Activated naive CD4-positive, alpha-beta T cell treated with anti-CD3 and anti-CD28 coated beads, Interleukin-2, amount 50 U/mL, for 16 hours (primary cell): ENCODE results near the gene TTC34.
"Not testable (repeated sequence)": the region's sequence is repeated elsewhere in the genome, so short reads cannot be mapped to it uniquely, and the experiment has no call there.

ENCODE experiments used
- DNase-seq: peaks from one replicate; pipeline ENCODE4 v3.0.0-alpha.2; 2020

TTC34 gene

DNA sequence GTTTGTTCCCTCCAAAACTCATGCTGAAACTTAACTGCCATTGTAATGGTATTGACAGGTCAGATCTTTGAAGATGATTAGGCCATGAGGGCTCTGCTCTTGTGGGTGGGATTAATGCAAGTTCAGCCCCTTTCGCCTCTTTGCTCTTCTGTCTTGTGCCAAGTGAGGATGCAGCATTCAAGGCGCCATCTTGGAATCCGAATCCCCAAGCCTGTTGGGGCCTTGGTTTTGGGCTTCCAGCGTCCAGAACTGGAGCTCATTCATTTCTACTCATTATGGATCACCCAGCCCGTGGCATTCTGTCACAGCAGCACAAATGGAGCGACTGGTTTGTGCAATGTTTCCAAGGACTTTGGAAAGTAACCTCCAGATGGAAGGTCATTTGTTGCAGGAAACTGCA is 5.6 kb downstream of the TTC34 start:
- no peak for DNase-seq

DNA sequence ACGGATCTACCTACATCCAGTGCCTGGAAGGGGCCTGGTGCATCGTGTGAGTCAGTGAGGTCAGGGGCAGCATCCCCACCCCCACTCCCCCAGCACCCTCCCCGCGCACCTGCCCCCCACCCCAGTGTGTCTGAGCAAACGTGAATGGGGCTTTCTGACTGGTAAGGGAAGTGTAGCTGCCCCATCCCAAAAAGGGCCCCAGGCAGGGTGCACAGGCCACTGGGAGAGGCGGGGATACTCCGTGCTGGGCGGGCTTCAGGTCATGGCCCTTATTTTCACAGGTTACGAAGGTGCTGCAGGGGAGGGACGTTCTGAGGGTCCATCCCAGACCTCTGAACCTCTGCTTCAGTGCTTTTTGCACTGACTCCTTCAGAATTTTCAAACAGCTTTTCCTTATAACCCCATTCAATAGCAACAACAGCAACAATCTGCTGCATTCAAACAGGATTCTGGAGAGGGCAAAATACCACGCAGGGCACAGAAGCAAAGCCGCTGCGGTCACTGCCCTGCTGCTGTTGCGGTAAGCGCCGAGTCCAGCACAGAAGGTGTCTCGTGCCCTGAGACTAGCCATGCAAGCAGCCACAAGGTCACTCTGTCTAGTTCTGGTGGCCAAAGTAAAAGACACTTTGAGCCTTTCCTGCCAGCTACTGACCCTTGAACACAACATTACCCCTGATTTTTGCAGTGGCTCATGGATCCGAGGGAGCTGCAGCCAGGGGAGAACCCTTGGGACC is 10.3 kb downstream of the TTC34 start:
- DNase-seq = no peak

DNA sequence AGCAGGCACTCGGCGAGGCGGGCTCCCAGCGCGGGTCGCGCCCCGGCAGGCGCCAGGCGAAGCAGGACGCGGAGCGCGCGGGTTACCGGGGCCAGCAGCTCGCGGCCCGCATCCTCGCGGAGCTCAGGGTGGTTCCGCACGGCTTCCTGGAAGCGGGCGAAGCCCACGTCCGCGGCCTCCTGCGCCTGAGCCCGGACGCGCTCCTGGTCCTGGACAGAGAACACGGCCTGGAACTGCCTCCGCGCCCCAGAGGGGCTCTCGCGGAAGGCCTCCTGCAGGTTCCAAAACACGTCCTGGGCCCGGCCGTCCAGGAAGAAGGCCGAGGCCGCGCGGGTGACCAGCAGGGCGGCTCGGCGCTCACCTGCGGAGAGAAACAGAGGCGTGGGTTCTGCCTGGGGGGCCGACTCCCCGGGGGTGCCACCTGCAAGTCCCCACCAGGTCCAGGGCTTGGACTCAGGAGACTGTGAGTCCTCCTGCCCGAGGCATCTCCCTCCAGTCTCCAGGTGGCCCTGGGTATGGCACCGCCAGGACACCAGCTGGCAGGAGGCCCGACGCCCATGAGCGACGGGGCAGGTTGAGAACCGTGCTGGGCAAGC is 11.4 kb downstream of the TTC34 start:
- DNase-seq = no peak

DNA sequence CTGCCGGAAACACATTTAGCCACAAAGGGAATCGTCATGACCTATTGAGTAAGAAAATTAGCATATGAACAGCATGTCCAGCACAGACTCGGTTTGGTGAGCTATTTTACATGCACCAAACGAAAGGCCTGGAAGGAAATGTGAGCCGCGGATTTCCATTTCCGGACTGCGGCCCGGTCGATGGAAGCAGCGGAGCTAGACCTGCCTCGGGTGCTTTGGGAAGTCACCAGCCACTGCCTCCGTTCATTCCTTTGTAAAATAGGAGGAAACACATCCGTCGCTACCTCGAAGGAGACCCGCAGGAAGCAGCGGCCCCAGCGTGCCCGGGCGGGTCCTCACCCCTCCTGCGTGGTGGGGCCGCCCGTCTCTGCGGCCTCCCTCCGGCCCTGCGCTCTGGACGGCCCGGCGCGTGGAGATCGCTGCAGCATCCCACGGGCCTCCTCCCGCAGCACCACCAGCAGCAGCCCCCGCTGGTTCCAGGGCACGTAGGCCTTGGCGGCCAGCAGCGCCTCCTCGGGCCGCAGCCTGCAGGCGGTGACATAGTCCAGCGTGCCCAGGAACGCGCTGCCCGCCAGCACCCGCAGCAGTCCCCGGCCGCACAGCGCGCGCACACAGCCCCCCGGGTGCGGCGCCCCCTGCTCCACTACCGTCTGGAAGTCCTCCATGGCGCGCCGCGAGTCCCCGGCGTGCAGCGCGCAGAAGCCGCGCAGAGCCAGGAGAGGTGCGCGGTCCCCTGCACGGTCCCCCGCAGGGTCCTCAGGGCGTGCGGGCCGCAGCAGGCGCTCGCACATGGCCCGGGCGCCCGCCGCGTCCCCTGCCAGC is 12.1 kb downstream of the TTC34 start:
- no peak for DNase-seq

DNA sequence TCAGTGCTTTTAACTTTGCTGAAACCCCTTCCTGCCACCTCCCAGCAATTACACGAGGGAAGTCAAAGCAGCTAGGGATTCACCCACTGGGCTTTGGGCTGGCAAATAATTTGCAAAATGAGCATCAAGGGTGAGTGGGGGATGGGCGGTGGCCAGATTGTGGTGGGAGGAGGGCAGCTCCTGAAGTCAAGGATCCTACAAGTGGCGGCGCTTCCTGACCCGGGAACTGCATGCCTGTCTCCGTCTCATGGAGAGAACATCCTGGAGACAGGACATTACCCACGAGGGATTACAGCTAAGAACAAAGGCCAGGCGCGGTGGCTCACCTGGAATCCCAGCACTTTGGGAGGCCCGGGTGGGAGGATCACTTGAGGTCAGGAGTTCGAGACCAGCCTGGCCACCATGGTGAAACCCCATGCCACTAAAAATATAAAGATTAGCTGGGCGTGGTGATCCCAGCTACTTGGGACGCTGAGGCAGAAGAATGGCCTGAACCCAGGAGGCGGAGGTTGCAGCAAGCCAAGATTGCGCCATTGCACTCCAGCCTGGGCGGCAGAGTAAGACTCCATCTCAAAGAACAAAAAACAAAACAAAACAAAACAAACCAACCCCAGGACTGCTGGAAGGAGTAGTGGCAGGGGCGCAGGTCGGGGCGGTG is 12.9 kb downstream of the TTC34 start:
- no peak for DNase-seq

DNA sequence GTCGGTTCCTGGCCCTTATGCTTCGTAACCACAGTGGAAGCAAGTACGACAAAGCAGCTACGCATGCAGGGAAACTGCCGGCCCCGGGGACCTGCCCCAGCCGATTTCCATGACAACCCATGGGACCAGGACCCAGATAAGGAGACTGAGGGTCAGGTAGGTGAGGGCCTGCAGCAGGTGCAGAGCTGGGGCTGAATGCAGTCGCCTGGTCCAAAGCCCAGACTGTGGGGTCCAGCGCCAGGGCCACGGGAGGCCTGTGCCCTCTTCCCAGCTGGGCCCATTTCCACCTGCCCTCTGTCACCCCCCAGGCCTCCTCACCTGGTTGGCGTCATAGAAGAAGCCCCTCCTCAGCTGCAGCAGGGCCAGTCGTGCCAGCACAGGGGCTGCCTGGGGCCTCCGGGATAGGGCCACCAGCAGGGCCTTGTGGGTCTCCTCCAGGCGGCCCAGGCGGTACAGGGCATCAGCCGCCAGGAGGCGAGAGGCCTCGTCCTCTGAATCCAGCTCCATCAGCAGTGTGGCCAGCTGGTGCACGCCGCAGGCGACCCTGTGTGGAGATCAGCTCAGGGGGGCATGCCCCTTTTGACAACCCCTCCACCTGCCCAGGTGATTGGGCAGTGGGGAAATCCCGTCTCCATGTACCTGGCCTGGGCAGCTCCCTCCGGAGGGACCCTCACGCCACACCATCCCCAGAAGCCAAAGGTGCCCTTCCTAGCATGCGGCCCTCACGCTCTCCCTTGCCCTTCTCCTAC is 14.2 kb downstream of the TTC34 start:
- no peak for DNase-seq

DNA sequence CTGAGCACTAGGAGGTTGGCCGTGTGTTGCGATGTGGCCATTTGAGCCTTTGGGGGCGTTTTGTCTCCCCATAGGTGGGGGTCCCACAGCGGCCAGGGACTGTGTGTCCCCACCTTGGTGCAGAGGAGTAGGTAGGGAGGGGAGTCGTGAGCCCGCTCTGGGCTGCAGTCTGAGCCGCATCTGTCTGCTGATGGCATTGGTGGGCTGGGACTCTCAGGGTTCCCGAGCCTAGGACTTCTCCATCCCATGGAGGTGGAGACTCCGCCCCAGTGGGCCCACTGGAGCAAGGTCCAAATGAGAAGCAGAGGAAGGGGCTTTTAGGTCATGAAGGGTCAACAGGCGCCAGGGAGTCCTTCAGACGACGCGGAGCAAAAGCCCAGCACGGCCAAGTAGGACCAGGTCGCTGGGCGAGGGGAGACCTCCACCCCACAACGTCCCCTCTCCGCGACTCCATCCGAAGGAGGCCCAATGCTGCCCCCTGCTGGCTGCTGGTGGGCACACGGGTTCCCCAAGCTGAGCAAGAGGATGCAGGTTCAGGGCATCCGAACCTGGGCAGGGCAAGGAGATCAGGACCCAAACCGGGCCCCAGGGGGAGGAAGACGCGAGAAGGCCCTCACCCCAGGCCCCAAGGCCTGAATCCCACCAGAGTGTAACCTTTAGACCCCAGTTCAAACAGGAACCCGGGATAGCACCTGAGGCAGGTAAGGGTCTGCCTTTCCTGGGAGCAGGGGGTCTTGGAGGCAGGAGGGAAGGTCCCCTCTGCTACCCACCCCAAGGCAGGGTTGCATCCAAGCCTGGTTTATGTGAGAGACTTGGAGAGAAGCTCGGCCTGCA is 14.9 kb downstream of the TTC34 start:
- peak; percentile 78 for DNase-seq

DNA sequence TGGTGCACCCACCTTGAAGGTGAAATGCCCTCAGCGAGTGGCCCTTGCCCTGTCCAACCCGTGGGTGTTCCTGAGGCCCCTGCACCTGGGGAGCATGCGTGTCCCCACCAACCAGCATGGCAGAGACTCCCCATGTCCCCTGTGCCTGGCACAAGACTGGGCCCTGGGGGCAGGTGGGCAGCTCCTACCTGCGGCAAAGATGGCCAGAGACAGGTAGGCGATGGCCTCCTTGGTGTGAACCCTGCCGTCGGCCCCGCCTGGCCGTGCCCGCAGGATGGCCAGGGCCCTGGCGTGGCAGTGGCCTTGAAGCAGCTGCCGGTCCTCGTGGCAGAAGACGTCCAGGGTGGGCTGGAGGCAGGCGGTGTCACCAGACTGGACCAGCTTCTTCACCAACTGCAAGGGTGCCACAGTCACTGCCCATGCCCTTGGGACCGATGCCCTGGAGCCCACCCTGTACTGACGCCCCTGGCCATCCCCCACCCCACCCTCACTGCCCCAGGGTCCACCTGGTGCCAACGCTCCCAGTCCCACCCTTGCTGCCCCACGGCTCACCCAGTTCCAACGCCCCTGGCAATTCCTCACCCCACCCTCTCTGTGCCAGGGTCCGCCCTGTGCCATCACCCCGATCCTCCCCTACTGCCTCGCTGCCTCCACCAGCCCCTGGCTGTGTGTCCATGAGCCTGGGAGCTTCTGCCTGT is 15.7 kb downstream of the TTC34 start:
- DNase-seq = no peak

DNA sequence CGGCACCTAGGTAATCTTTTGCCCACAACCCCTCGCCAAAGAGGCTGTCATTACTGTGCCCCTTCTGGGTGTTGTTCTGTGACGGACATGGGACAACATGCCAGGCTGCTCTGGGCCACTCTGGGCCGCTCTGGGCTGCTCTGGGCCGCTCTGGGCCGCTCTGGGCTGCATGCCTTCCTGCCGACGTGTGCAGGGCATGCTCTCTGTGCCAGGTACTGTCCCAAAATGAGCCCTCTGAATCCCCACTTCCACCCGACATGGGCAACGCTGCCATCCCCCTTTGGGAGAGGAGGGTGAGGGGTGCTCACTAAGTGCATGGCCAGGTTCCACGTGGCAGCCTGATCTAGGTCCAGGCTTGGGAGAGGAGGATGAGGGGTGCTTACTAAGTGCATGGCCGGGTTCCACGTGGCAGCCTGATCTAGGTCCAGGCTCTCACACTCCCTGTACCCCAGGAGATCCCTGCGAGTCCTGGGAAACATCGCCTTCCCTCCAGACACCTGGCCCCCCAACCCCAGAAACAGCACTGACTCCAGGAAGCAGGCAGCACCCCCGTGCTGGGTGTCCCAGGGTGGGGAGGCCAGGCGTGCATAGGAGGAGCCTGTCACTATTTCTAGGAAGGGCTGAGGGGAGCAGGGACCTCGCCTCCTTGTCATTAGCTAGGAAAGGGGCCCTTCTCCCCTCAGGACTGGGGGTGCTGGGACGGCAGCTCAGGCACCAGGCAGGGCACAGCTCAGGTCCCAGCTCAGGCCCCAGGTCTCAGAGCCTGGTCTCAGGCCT is 16.5 kb downstream of the TTC34 start:
- no peak for DNase-seq

DNA sequence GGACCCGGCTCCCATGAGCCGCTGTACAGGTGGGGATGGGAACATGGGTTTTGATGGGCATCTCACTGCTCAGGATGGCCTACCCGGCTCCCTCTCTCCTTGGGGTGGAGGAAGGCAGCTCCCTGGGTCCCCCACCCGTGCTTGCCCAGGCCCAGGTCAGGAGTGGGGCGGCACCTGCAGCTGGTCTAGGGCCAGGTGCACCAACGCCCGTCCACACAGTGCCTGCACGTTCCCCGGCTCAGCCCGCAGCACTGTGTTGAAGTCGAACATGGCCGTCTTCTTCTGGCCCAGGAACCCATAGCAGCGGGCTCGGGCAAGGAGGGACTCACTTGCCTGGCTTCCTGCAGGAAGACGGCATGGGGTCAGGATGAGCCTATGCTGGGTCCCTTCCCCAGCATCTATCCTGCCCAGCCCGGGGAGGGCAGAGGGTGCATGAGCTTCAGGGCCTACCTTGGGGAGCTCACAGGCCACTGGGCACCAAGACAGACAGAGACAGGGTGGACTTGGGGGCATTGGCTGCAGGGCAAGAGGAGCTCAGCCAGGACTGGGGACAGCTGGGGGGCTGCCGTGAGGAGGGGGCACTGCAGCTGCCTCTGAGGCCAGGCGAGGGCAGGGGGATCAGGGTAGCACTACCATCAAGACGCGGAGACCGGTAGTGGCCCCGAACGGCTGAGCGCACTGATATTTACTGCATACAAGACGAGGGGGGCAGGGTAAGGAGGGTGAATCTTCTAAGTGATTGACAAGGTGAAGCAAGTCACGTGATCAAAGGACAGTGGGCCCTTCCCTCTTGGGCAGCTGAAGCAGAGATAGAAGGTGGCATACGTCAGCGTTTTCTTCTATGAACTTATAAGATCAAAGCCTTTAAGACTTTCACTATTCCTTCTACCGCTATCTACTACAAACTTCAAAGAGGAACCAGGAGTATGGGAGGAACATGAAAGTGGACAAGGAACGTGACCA is 17.8 kb downstream of the TTC34 start:
- DNase-seq = no peak

DNA sequence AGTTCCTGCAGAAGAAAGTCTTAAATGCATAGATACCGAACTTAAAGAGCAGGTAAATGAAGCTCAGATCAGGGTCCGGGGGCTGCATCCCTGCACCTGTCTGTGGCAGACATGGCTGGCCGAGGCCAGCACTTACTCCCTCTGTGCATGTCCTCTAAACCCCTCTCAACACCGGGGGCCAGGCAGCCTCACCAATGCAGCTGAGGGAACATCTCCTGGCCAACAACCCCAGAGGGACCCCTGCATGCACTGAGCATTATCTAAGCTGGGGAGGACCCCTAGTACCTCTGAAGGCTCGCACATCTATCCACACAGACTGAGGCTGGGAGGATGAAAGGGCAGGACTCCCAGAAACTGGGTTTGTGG is 18.4 kb downstream of the TTC34 start:
- no peak for DNase-seq

DNA sequence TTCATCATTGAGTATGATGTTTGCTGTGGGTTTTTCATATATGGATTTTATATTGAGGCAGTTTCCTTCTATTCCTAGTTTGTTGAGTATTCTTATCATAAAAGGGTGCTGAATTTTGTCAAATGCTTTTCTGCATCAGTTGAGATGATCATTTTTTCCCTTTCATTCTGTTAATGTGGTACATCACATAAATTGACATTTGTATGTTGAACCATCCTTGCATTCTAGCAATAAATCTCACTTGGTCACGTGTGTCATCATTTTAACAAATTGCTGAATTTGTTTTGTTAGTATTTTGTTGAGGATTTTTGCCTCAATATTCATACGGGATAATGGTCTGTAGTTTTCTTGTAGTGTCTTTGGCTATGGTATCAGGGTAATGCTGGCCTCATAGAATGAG is 19.9 kb downstream of the TTC34 start:
- no peak for DNase-seq

DNA sequence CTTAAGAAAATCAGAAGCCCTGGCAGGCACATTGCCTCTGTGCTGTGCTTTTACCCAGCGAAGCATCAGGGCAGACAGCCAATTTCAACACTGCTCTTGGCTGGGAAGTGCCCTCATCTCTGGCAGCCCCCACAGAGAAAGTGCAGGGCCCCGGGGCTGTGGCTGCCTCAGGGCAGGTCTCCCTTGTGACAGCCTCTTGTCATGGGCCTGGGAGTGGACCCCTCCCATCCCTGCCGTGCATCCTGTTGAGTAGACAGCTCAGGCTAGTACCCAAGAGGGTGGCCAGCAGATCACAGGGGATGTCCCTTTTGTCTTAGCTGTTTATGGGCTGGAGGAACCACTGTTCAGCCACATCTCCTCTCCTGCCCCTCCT is 23.3 kb downstream of the TTC34 start:
- no peak for DNase-seq

DNA sequence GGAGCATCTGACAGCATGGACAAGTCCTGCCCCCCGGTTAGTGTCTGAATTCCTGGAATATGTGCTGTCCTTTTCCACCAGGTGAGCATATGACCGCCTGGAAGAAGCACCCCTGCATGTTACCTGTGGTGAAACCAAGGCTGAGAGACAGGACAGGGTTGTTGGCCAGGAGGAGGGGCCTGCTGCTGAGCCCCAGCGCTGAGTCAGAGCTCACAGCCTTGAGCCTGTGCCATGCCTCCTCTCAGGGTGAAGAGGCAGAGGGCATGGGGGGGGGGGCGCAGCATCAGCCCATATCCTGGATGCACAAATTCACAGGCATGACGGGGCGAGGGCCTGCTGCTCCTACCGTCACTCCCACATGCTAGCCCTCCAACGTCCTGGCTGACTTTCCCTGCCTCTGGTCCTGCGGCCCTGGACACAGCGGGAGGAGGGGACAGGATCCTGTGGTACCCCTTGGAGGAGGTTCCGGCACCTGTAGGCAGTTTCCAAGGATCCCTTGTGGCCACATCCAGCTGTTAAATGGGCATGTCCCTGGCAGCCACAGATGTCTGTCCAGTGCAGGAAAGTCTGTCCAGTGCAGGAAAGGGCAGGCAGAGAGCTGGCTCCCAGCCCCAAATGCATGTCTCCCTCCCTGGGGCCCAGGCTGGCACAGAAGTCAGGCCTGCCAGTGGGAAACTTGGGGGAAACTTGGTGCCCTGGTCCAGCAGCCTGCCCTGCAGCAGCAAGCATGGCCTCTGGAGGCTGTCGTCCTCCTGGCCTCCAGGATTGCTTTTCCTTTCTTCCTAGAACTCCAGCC is 23.9 kb downstream of the TTC34 start:
- DNase-seq = no peak

DNA sequence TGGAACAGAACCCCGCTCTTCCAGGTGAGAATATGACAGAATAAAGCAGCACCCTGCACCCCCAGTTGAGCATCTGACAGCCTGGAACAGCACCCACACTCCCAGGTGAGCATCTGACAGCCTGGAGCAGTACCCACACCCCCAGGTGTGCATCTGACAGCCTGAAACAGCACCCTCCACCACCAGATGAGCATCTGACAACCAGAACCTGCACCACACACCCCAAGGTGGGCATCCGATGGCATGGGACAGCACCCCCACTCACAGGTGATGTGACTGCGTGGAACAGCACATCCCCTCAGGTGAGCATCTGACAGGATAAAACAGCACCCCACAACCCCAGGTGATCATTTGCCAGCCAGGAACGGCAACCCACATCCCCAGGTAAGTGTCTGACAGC is 26.2 kb downstream of the TTC34 start:
- not testable (repeated sequence) for DNase-seq

DNA sequence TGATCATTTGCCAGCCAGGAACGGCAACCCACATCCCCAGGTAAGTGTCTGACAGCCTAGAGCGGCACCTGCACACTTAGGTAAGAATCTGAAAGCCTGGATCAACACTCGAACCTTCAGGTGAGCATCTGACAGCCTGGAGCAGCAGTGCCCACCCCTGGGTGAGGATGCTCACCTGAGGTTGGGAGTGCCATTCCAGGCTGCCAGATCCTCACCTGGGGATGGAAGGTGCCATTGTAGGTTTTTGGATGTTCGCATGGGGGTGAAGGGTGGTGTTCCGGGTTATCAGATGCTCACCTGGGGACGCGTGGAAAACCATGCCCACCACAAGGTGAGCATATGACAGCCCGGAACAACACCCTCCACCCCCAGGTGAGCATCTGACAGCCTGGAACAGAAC is 33.4 kb downstream of the TTC34 start:
- DNase-seq = not testable (repeated sequence)

DNA sequence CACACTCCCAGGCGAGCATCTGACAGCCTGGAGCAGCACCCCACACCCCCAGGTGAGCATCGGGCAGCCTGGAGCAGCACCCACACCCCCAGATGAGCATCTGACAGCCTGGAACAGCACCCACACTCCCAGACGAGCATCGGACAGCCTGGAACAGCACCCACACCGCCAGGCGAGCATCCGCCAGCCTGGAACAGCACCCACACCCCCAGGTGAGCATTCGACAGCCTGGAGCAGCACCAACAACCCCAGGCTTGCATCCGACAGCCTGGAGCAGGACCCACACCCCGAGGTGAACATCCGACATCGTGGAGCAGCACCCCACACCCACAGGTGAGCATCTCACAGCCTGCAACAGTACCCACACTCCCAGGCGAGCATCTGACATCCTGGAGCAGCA is 42.1 kb downstream of the TTC34 start:
- peak; percentile 13 for DNase-seq

DNA sequence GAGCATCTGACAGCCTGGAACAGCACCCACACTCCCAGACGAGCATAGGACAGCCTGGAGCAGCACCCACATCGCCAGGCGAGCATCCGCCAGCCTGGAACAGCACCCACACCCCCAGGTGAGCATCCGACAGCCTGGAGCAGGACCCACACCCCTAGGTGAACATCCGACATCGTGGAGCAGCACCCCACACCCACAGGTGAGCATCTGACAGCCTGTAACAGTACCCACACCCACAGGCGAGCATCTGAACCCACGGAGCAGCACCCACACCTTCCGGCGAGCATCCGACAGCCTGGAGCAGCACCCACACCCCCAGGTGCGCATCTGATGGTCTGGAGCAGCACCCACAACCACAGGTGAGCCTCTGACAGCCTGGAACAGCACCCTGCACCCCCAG is 44.0 kb downstream of the TTC34 start:
- not testable (repeated sequence) for DNase-seq
